Iris pigment epithelial cell (primary cell): ENCODE results near the gene RPGR.

Experiments
- DNase-seq: peaks from one replicate; pipeline ENCODE4 v3.0.0-alpha.2; 2011; ENCODE audit warnings: low read depth

The RPGR gene

DNA sequence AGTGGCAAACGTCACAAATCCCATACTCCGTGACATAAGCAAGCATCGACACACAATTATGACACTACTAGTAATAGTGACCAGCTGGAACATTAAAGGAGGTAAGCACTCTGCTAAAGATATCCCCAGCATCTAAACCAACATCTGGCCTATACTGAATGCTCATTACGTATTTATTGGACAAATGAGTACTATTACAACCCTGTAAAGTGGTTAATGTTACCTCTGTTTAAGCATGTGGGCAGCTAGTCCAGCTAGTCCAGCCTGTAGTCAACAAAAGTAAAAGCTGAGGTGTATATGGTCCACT lies 419 bp upstream of the RPGR start:
- no peak for DNase-seq

GRCh38 chrX:38326086-38326485 lies 1.2 kb downstream of the RPGR start:
- no peak for DNase-seq

- no peak for DNase-seq
Measured at GRCh38 chrX:38320819-38321218, 6.5 kb downstream of the RPGR start.

GRCh38 chrX:38318606-38319005 lies 8.7 kb downstream of the RPGR start:
- no peak for DNase-seq

DNA sequence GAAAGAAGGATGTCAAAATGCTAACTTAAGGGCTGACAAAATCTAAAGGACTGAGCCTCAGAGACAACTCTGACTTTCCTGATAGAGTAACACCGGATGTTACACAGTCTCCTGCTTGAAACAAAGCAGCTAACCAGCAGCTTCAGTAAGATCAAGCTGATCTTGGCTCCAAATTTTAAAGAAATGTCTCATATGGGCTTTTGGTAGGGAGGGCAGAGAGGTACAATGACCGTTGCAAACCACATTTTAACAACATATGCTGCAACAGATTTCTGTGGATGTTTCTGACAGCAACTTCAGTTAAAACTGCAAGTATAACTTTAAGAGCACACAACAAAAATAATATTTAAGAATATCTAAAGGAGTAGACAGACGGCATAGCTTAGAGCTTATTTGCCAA lies 9.1 kb downstream of the RPGR start:
- DNase-seq, result no peak

- DNase-seq, result no peak
Measured at GRCh38 chrX:38315186-38315585, 12.1 kb downstream of the RPGR start.

GRCh38 chrX:38313190-38313589 lies 14.1 kb downstream of the RPGR start:
- DNase-seq, result peak; percentile 54

GRCh38 chrX:38312436-38312835 lies 14.9 kb downstream of the RPGR start:
- DNase-seq, result peak; percentile 54

DNA sequence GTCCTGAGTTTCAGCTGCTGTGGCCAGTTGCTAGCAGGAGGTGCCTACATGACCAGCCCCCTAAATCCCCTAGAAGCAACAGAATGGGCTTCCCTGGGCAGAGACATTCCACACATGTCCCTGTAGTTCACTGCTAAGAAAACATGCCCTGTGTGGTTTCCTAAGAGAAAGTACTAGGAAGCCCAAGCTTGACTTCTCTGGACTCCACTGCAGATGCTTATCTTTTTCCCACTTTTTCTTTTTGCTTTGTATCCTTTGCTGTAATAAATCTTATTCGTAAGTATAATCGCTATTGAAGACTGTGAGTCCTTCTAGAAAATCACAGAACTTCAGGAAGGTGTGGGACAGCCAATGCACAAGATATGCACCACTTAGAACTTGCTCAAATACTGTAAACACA lies 15.6 kb downstream of the RPGR start:
- DNase-seq, result no peak

GRCh38 chrX:38305971-38306370 lies 21.3 kb downstream of the RPGR start:
- peak; percentile 84 for DNase-seq

DNA sequence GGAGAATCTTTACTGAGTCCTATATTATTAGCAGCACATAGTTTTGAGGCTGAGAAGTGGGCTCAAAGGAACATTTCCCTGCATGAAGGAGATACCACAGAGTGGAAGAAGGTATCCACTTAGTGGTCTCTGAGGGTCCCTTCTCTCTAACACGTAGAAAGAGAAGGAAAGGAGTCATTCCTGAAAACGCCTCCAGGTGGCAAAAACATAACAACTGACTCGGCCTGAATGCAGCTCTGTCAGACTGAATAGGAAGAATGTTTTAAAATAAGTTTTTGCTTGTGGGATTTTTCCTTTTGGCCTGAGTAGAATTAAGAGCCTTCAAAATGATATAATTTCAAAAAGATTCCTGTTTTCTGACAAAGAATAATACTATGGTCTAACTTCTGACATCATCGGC lies 23.3 kb downstream of the RPGR start:
- peak; percentile 44 for DNase-seq

DNA sequence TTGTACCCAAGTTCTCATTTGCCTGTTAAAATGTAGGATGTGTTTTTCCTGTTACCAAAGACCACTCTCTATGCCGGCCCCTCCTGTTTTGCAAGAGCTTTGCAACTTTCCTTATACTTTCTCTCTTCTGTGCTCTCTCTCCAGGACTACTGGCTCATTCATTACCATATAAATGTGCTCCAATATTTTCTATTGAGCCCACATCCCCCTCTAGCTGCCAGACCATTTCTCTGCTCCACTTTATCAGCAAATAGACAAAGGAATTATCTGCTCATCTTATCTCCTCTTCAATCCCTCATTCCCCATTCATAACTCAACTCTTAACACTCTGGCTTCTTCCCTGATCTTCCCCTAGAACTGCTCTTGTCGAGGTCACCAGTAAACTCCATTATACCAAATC lies 33.6 kb downstream of the RPGR start:
- DNase-seq, result no peak

DNA sequence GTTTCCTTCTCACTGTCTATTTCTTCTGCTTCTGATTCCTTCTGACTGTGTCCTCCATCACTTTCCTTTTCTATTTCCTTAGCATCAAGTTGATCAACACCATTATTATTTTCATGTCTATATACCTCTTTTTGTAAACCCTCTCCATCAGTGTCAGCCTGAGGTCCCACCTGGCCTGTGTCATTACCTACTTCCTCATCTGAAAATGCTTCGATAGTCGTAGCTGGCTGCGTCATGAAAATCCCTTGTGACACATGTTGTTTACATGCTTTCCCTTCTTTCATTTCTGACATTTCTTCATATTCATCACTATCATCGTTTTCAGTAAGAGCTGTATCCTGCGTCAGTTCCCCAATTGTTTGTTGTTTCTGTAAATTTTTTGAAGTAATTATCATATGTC lies 39.6 kb downstream of the RPGR start:
- DNase-seq, result no peak

DNA sequence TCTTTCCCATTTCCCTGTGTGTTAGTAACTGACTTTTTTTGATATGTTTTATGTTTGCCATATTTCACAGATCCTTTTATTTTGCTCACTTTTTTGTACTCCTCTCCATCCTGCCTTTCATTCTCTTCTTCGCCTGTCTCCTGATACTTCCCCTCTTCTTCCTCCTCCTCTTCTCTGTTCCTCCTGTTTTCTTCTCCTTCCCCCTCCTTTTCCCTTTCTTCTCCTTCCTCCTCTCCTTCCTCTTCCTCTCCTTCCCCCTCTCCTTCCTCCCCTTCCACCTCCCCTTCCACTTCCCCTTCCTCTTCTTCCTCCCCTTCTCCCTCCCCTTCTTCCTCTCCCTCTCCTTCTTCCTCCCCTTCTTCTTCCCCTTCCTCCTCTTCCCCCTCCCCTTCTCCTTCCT lies 41.7 kb downstream of the RPGR start:
- no peak for DNase-seq

DNA sequence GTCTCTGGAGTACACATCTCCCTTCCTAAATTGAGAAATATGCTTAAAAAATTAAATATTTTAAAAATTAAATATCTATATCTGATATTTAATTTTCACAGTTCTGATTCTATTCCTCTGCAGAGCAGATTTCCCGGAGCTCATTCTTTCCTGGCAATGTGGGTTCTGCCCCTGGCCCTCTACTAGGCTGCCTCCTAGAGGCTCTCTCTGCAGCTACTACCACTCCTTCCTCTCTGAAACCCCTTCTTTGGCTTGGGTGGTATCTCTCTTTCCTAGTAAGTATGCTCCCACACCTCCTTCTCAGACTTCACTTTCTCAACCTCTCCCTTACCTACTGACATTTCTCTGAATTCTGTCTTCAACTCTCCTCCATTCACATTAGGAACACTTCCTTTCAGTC lies 45.3 kb downstream of the RPGR start:
- DNase-seq, result no peak

GRCh38 chrX:38279188-38279587 lies 48.1 kb downstream of the RPGR start:
- no peak for DNase-seq

GRCh38 chrX:38278682-38279081 lies 48.6 kb downstream of the RPGR start:
- no peak for DNase-seq

DNA sequence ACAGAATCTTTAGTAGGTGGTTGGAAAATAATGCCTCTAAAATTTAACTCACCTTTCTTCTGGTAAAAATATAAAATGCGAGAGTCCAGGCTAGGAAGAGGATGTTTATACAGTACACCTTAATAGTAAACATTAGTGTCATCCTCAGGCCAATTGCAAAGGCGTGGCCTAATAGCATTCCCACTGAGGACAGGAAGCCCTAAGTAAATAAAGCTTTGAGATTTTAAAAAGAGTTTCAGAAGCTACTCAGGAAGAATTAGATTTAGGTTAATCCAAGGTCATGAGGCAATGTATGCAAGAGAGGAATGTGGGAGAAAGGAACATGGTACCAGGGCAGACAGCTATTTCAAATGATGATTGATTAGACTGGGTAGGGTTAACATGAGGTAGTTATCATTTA lies 49.5 kb downstream of the RPGR start:
- peak; percentile 25 for DNase-seq

- DNase-seq, result no peak
Measured at GRCh38 chrX:38277136-38277535, 50.2 kb downstream of the RPGR start.

DNA sequence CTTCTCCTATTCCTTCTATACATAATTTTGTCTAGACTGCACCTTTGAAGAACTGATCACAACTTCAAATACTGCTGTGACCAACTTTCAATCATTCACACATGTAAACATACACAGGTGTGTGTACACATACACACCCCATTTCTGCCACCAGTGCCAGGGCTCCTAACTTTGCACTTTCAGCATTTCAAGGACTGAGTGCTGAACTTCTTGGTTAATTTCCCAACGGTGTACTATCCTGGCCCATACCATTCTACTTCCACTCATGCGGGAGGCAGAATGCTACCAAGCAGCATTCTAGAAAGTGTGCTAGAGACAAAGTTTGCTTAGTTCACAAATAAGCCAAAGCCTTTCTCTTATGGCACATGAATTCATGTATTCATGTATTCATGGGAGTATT lies 51.2 kb downstream of the RPGR start:
- no peak for DNase-seq

- peak; percentile 91 for DNase-seq
Measured at GRCh38 chrX:38275615-38276014, 51.7 kb downstream of the RPGR start.

GRCh38 chrX:38273453-38273852 lies 53.9 kb downstream of the RPGR start:
- DNase-seq, result no peak

DNA sequence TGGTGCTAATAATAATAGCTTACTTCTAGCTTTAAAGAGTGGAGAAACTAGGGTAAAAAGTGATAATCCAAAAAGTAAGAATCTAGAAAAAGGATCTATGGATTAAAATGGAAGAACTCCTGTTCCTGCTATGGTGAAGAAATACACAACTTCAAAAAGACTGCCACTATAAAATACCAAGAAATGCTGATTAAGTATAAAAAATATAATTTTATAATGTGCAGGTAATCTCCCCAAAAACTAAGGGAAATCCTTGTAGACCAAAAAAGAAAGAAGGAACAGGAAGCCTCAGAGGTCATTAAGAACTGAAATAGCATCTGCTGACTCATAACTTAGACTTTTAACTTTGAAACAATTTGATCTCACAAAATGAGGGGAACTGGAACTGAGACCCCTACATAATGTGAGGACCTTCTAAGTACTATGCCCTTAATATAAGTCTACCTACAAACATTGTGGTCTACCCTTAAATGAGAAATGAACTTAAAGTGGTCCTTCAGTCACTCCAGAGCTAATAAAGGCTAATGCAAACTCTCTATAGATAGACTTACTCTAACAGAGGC lies 56.1 kb downstream of the RPGR start:
- DNase-seq, result no peak

GRCh38 chrX:38268011-38268410 lies 59.3 kb downstream of the RPGR start:
- DNase-seq, result peak; percentile 15
